WI38 (cell line): ENCODE data around the gene DDX3X.

ENCODE experiments used
- H3K4me3 ChIP-seq: 2 replicates; pipeline ENCODE4 v1.5.1; 2011; ENCODE audit warnings: low read depth, mild to moderate bottlenecking, control low read depth, low read length
- CTCF ChIP-seq: IDR thresholded peaks from 2 replicates; pipeline ENCODE4 v1.5.1; 2012; ENCODE audit warnings: low read depth, mild to moderate bottlenecking, control low read depth, low read length

The DDX3X gene

DNA sequence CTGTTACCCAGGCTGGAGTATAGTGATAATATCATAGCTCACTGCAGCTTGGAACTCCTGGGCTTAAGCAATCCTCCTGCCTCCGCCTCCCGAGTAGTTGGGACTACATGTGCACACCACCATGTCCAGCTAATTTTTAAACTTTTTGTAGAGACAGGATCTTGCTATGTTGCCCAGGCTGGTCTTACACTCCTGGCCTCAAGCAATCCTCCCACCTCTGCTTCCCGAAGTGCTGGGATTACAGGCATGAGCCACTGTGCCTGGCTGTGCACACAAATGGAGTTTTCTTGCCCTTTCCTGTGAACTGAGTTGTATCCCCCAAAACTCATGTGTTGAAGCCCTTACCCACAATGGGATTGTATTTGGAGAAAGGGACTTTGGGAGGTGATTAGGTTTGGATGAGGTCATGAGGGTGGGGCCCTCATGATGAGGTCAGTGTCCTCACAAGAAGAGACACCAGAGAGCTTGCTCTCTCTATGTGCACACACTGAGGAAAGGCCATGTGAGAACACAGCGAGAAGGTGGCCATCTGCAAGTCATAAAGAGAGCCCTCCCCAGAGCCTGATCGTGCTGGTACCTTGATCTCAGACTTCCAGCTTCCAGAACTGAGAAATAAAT is 40.1 kb downstream of the DDX3X start:
- no peak overlapping the region for H3K4me3 ChIP-seq
- no peak for TF ChIP-seq CTCF

- no peak for TF ChIP-seq CTCF
- no peak overlapping the region for H3K4me3 ChIP-seq
These were observed 43.7 kb downstream of the DDX3X start for GRCh38 chrX:41377624-41378023.

DNA sequence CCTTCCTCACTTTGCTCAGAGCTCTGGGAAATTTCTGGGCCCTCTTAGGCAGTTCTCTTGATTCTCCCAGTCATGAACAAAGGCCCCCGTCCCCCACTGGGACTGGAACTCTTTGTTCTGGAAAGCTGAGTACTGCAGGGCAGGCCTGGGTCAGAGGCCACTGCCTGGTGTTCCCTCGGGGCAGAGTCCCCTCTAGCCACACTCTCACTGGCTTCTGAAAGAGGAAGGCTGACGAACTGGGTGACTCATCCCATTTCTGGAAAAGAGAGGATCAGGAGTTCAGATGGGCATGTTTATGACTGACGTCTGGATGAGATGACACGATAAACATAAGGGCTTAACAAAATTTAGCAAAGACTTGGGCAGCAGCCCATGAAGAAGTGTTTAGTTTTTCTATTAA is 47.7 kb downstream of the DDX3X start:
- H3K4me3 ChIP-seq, result no peak overlapping the region
- no peak for TF ChIP-seq CTCF

GRCh38 chrX:41382714-41383645 is 49.0 kb downstream of the DDX3X start:
- TF ChIP-seq CTCF, result no peak
- no peak overlapping the region for H3K4me3 ChIP-seq

DNA sequence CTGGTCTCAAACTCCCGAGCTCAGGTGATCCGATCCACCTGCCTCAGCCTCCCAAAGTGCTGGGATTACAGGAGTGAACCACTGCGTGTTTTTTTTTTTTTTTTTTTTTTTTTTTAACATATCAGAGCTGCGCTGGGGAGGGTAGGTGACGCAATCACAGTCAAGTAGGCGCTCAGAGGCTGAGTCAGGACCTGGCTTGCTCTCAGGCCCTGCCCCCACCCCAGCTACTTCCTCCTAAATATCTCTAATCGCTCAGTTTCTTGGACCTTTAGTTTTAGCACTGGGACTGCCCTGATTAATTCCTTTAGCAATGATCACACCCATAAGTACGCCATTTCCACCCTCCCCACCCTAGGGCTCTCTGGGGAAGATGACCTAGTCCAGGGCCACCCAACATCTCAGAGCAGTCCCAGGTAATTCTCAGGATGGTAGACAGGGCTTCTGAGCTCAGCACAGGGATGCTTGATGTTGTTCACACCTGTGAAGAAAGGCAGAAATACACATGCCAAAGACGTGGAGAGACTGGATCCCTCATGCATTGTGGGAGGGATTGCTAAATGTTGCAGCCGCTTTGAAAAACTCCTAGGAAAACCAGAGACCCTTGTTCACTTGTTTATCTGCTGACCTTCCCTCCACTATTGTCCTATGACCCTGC is 50.2 kb downstream of the DDX3X start:
- TF ChIP-seq CTCF, result no peak
- no peak overlapping the region for H3K4me3 ChIP-seq

- H3K4me3 ChIP-seq, result no peak overlapping the region
- TF ChIP-seq CTCF, result no peak
These were observed 52.4 kb downstream of the DDX3X start for GRCh38 chrX:41386222-41386990.
